GM10266 (cell line): ENCODE measurements around the gene CCL26.
"Not testable (repeated sequence)": the region's sequence is repeated elsewhere in the genome, so short reads cannot be mapped to it uniquely, and the experiment has no call there.

Experiments
- DNase-seq: peaks from one replicate; pipeline ENCODE4 v3.0.0; 2012; ENCODE audit errors: extremely low spot score
- TF ChIP-seq, protein P1 (sequence below): IDR thresholded peaks from 2 replicates; pipeline ENCODE4 v1.5.1; 2012; ENCODE audit warnings: mild to moderate bottlenecking, low read depth; ENCODE audit not compliant: control insufficient read depth, insufficient read depth; ENCODE audit errors: missing control alignments

The CCL26 gene

DNA sequence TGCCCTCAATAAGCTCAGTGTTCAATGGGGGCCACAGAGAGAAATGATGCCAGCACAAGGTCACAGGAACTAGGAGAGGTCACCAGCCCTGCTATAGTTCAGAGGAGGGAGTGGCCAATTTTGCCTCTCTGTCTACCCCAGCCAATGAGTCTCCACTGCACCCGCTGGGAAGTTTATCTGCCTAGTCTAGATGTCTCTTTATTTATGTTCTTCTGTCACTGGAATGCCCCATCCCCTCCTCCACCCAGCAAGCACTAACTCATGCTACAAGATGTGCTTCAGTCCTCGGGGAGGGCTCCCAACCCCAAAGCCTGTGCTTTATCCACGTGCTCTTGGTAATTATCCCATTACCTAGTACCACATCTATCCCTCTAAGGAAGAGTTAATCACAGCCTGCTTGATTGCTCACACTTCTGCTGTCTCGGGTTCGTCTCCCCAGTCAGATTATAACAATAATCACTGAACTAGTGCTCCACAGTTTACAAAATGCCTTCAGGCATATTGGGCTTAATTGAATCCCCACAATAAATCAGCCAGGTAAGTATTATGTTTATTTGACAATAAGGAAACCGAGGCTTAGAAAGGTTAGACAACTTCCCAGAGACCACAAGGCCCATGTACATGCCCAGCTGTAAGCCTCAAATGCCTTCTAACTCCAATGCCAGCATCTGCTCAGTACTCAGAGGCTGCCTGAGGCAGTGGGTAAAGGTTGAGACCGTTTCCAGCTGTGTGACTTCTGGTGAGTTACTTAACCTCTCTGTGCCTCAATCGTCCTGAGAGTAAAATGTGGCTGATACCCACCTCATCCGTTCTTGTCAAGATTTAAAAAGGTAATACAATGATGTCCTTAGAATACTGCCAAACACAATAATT is 37.2 kb downstream of the CCL26 start:
- DNase-seq = no peak

DNA sequence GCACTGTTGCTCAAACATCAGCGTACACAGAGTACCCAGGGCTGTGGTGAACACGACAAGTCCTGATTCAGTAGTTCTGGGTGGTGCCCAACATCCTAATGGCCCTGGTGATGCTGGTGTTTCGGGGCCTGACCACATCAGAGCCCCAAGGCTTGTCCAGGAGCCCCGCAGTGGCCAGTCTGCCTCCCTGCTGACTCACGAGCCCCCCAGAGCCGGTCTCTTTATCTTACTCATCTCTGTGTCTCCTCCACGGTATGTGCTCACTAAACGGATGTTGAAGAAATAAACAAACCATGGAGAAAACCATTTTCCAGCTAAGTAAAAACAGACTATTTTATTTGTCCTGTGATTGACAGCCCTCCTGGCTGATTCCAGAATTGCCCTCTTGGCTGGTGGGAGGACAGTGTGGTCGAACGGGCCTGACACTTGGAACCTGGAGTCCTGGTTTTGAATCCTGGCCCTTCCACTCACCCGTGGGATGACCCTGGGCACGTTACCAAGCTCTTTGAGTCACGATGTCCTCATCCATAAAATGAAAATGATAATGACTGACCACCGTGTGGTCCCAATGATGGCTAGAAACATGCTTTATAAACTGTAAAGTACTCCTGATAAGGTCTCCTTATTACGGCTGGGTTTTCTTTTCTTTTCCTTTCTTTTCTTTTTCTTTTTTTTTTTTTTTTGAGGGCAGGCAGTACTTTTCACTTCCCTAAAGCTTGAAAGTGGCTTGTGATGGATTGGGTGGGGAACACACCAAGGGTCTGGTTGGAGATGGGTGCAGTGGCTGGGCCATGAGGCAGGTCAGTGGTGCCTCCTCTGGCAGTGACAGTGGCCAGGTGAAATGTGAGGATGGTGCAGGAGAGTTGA is 39.0 kb downstream of the CCL26 start:
- TF ChIP-seq, protein P1, sequence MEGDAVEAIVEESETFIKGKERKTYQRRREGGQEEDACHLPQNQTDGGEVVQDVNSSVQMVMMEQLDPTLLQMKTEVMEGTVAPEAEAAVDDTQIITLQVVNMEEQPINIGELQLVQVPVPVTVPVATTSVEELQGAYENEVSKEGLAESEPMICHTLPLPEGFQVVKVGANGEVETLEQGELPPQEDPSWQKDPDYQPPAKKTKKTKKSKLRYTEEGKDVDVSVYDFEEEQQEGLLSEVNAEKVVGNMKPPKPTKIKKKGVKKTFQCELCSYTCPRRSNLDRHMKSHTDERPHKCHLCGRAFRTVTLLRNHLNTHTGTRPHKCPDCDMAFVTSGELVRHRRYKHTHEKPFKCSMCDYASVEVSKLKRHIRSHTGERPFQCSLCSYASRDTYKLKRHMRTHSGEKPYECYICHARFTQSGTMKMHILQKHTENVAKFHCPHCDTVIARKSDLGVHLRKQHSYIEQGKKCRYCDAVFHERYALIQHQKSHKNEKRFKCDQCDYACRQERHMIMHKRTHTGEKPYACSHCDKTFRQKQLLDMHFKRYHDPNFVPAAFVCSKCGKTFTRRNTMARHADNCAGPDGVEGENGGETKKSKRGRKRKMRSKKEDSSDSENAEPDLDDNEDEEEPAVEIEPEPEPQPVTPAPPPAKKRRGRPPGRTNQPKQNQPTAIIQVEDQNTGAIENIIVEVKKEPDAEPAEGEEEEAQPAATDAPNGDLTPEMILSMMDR = no peak
- DNase-seq = no peak

More for the DNA sequence above, 37.2 kb downstream of the CCL26 start:
- TF ChIP-seq, protein P1 = no peak

DNA sequence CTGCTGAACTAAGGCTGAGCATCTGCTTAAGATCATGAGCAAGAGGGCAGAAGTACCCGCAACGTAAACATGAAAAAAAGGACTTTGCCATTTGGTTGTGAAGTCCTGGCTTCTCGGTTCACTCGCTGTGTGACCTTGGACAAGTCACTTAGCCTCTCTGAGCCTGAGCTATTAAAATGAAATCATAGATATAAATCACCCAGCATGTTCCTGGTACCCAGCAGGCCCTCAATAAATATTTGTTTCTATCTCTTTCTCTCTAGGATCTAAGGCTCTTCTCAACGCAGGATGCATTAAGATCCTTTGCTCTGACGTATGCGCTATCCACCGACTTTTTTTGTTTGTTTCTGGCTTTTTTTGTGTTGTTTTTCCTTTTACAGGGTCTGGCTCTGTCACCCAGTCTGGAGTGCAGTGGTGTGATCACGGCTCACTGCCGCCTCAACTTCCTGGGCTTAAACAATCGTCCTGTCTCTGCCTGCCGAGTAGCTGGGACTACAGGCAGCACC is 39.9 kb downstream of the CCL26 start:
- DNase-seq = no peak

DNA sequence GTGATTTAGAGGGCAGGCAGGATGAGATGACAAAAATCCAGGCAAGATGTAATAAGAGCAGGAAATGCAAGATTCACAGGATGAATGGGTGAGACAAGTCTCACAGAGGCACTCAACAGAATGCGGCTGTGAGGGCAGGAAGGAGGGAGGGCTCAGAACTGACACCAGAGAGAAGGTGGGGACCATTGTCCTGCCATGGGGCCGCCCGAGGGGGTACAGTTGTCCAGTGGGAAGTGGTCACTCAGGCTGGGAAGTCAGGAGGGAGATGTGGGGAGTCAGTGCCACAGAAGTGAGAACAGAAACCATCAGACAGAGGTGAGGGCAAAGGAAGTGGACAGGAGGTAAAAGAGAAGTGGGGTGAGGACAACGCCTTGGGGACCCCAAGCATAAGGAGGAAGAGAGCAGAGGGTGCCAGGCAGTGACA is 42.1 kb downstream of the CCL26 start:
- TF ChIP-seq, protein P1 = no peak
- DNase-seq = no peak

More for the DNA sequence above, 39.9 kb downstream of the CCL26 start:
- TF ChIP-seq, protein P1 = no peak

DNA sequence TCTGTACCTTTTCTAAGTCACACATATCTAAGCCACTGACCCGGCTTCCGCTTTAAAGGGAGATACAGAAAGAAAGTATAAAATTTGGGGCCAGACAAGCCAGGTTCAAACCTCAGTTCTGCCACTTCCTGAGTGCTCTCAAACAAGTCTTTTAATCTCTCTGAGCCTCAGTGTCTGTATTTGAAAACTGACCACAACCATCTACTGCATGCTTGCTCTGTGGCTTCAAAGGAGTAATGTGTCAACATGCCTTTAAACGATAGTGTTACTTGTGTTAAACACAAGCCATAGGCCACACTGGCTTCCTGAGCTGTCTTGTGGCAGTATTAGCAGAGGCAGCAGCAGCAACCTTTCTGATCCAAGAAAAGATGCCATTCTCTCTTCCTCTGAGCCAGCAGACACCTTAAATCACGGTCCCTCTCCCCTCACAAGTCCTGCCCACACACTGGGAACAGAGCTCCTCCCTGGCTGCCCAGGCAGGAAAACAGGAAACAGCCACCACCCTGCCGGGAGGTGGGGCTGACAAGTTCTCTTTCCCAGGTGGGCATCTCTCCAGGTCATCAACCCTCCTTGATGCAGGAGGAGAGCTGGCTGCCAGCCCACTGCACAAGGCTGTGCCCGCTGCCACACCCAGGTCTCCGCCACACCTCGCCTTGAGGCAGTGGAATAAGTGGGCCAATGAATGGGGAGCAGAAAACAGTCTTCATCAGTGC is 44.0 kb downstream of the CCL26 start:
- TF ChIP-seq, protein P1 = no peak
- no peak for DNase-seq

DNA sequence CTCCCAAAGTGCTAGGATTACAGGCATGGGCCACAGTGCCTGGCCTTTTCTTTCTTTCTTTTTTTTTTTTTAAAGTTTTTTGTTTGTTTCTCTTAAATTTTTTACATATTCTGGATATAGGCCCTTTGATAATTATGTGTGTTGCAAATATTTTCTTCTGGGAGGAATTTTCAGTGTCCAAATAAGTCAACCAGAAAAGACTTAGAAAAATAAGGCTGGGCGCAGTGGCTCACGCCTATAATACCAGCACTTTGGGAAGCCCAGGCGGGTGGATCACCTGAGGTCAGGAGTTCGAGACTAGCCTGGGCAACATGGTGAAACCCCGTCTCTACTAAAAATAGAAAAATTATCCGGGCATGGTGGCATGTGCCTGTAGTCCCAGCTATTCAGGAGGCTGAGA is 44.7 kb downstream of the CCL26 start:
- DNase-seq = not testable (repeated sequence)

DNA sequence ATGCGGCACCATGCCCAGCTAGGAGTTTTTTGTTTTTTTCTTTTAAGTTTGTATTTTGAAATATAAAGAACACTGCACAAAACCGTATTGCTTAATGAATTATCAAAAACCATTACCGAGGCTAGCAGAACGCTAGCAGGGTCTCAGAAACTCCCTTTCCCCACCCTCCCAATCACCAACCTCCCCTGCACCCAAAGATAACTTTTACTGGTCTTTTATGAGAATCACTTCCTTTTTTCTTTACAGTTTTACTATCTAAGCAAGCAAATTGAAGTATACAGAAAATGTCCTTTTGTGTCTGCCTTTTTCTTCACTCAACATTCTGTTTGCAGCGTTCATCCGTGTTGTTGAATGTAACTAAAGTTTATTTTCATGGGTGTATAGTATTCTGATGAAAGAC is 46.7 kb downstream of the CCL26 start:
- TF ChIP-seq, protein P1 = no peak
- DNase-seq = no peak
